Stimulated activated CD8-positive, alpha-beta memory T cell treated with anti-CD3 and anti-CD28 coated beads, Interleukin-12 subunit alpha, Interleukin-12 subunit beta, amount 100 ng/mL, for 1 hour (primary cell): ENCODE measurements around the gene CISTR.
"Not testable (repeated sequence)": the region's sequence is repeated elsewhere in the genome, so short reads cannot be mapped to it uniquely, and the experiment has no call there.

Experiments used
- DNase-seq: peaks from one replicate; pipeline ENCODE4 v3.0.0-alpha.2; 2020; ENCODE audit warnings: low read depth

Gene CISTR

DNA sequence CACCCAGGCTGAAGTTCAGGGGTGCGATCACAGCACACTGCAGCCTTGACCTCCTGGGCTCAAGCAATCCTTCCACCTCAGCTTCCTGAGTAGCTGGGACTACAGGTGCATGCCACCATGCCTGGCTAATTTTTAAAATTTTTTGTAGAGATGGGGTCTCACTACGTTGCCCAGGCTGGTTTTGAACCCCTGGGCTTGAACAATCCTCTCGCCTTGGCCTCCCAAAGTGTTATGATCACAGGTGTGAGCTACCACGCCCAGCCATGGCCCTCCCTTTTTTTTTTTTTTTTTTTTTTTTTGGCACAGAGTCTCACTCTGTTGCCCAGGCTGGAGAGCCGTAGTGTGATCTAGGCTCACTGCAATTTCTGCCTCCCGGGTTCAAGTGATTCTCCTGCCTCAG is 33.2 kb downstream of the CISTR start:
- not testable (repeated sequence) for DNase-seq

DNA sequence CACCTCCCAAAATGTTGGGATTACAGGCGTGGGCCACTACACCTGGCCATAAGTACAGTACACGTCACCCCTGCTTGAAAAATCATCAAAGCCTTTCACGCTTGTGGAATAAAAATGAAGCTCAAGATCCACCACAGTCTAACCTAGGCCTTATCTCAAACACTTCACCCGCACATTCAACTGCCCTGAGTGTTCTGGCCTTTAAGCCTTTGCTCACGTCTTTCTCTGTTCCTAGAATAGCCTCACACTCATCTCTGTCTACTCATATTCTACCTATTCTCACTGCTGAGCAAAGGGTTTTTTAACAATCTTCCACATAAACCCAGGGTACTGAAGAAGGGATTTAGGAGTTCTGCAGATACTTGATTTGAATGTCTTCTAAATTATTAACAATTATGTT is 34.5 kb downstream of the CISTR start:
- no peak for DNase-seq

DNA sequence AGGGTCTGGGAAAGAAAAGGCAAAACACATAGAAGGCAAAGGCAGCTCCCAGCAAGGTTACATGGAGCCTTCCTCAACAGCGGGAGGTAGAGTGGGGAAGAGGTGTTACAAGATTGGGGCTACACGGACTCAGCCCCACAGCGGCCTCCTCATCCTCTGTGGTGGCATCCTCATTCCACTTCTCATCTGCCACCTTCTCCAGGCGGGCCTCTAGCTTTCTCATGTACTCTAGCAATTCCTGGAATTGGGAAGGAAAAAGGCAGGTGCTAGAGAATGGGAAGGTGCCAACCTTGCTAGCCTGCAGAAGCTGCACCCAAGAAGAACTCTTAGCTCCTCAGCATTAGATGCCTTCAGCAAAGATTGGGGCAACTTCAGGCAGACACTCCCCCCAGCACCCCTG is 37.8 kb downstream of the CISTR start:
- no peak for DNase-seq

DNA sequence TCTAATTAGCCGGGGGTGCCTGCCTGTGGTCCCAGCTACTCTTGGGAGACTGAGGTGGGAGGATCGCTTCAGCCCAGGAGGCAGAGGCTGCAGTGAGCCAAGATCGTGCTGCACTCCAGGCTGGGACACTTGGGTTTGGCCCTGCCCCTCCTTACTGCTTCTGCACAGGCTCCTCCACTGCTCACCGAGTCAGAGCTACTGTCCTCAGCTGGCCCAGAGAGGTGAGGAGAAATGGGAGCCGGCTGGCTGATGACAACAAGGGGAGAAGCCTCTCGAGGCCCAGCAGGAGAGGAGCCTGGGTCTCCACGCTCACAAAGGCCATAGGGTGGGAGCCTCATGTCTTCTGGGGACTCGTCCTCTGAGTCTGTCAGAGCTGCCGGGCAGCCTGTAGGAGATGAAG is 38.3 kb downstream of the CISTR start:
- DNase-seq: no peak

DNA sequence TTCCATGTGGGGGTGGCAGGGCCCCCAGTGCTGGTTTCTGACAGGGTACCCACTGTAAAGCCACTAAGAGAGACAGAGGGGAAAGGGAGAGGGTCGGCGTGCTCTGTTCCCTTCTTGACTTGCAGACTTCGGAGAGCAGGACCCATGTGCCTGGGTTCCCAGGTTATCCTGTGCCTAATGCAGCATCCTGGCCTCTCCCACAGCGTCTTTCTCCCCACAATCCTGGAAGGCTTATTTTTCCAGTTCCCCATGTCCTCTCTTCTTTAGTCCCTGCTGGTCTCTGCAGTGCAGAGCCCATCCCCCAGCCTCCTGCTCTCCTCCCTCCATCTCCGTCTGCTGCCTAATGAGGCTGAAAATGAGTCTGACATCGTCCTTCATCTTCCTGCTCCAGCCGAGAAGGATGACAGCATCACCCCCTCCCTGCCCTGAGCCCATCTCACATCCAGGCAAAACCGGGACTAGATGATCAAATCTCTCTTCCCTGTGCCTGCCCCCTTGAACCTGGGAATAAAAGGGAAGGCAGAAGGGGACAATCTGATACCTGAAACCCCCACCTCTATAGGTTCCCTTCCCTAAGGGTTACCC is 39.6 kb downstream of the CISTR start:
- no peak for DNase-seq

DNA sequence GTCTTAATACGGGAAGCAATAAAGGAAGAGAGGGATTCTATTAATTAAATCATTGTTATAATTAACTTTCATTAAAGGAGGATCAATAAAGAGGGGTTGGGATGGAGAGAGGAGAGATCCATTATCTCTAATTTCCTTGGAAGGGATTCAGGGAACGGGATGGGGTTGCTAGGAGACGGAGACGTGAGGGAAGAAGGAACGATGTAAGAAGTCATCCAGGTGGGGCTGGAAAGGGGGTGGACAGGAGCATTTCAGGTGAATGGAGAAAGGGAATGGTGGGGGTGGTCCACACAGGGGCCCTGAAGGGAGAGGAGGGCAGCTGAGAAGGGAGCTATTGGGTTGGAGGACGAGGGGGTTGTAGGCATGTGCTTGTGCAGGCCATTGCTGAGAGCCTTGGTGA is 41.7 kb downstream of the CISTR start:
- no peak for DNase-seq

DNA sequence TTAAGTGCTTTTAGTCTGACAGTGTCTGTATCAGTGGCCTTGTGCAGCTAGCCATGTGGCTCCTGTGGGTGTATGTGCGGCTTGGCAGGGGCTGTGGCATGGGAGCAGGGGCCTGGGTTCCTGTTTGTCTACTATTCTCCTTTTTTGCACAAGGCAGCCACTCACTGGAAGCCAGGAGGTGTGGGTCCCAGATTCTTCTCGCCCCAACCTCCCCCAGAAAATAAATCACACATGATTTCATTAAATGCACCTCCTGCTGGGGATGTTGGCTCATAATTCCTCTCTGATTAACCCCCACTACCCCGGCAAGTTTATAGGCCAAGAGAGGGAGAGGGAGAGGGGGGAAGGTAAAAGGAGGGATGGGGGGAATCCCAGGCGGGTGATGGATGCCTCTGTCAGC is 42.1 kb downstream of the CISTR start:
- no peak for DNase-seq

DNA sequence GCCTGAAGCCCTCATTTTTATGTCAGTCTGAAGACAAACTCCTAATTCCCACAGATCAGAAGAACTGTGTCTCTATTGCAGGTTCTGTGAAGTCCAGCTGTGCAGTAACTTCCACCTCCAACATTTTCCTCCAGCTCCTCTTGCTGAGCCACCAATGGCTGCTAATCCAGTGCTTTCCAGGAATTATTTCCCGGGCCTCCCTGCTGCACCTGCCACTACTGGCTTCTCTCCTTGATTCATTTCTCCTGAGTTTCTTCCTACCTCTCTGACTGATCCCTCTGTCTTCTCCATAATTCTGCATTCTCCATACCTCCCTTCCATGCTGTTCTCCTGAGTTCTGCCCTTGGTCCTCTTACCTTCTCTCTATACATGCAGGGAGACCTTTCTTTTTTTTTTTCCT is 45.7 kb downstream of the CISTR start:
- no peak for DNase-seq

DNA sequence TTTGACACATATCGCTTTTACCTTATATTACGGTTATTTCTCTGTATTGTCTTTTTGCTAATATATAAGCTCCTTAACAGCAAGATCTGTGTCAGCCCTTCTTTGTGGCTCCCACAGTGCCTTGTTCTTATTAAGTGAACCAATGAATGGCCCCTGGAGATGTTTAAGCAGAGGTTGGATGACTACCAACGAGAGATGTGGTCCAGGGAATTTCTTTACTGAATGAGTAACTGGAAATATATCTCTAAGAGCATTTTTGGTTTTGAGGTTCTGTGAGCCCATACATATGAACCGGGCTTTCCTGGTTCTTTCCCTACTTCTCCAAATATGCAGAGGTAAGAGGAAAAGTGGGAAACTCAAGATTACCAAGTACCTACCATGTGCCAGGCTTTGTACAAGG is 48.0 kb downstream of the CISTR start:
- no peak for DNase-seq

DNA sequence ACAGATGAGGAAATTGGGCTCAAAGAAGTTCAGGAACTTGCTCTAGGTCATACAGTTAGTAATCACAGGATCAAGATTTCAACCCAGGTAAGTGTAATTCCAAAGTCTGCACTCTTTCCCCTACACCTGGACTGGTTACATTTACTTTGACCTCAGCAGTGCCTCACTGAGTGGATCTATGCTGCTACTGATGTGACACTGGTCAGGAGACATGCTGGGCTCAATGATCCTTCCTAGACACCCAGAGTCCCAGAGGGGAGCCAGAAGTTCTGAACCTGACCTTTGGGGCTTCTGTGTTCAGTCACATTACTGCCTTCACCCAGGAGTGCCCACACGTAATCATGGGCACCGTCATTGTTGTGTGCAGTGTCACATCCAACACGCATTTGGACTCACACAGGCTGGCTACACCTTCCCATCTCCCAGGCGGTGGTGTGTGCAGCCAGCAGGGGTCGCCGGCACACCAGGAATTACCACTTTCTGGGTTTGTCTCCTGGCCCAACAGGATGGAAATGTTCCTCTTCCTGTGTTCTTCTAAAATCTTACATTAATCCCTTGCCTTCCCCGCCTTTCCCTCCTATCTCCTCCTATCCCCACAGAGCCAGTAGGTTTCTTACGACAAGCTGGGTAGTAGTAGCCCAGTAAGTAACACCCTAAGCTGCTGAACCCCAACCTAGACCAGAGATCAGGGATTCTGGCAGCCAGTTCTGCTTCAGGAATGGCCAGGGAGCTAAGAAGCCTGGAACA is 50.1 kb downstream of the CISTR start:
- DNase-seq: peak; percentile 59

DNA sequence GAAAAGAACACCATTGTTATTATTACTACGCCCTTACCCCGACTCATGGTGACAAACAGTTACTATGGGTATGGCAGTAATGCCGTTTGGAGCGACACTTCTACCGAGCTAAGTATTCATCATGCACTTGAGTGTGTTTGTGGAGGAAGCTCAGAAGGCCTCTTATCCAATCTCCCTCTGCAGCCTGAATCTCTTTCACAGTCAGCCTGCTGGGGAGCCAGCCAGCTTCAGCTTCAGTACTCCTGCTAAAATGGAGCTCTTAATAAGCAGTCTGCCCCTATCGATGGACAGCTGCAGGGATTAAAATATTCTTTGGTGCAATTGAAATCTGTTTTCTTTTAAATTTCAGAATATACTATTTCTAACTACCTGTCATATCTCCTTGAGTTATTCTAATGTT is 51.2 kb downstream of the CISTR start:
- no peak for DNase-seq

DNA sequence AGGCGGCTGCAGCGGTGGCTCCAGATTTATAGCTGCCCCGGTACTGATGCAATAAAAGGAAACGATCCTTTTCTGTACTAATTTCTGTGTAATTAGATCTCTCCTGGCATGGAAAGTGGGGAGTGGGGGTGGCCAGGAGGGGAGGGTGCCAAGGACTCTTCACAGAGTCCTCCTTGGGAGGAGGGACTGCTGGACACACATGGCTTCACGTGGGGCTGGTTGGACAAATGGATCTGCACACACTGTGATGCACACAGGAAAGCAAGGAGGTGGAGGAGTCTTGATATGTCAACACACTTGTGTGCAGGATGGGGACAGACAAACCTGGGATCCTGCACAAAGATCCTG is 52.1 kb downstream of the CISTR start:
- no peak for DNase-seq

DNA sequence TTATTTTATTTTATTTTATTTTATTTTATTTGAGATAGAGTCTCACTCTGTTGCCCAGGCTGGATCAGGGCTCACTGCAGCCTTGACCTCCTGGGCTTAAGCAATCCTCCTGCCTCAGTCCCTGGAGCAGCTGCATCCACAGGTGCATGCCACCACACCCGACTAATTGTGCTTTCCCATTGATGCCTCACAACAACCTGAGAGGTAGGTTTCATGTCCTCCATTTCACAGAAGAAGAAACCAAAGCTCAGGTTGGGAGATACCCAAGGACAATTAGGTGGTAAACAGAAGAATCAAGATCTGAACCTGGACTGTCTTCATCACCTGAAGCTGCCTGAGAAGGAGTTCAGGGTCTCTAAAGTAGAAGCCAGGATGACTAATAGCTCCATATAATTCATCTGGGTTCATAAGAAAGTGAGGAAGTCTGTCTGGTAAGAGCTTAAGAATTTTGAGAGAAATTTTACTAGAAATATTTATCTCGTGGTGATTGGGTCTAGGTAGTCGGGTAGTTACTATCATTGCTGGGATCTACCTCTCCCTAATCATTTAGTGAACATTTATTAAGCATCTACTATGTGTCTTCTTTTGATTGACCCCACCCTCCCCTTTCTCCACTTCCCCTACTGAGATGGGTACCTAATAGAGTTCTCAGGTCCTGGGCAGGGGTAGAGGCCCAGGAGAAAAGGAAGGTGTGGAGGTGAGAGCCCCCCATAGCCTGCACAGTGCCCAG is 52.7 kb downstream of the CISTR start:
- DNase-seq: no peak

DNA sequence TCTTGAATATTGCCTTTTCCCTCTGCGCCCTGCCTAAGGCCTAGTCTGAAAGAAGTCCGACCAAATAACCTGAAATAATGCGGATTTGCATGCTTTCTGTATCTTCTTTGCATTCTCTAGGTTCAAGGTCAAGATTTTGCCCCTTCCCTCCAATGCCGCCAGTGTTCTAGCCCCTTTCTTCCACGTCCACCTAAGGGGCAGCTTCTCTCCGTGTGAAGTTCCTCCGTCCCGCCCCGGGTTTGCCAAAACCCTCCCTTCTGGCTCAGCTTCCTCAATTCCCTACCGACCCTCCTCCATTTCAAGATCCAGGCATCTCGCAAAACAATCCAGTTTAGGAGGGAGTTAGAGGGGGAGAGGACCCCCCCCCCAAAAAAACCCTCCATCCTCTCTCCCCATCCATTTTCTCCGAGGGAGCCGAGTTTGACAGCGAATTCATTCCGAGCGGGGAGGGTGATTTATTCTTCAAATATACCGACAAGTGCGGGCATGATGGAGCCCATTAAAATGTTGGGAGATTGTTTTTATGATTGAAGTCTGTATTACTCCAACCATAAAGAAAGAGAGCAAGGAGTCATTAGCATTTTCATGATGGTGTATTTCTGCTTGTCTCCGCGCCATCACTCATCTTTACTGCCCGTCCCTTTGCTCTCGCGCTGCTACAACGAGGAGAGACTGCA is 55.0 kb downstream of the CISTR start:
- DNase-seq: no peak
